SH-SY5Y (cell line): ENCODE results near the gene ADGRL3.

Experiments
- GATA2 ChIP-seq: IDR thresholded peaks from 2 replicates; pipeline ENCODE4 v1.6.1; 2011; ENCODE audit warnings: mild to moderate bottlenecking, low read depth, low read length
- GATA3 ChIP-seq: IDR thresholded peaks from 2 replicates; pipeline ENCODE4 v1.6.1; 2011; ENCODE audit warnings: low read depth, mild to moderate bottlenecking, low read length, moderate library complexity

DNA sequence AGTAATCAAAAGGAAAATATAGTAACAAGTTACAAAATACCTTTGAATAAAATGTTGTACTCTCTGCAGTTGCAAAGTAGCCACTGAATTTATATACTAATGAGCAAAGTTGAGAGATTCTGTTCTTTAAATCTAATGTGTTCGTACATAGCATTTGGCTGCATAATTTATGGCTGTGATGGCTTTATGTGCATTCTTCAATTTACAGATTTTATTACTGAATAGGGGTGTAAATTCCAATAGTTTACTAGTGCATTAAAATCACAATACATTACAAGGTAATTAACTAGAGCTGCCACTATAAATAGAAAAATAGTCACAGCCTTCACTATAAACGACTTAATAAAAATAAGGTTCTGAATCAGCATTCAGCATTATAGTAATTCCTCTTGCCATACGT, 620.0 kb downstream of the ADGRL3 start:
- TF ChIP-seq GATA2: no peak
- no peak for TF ChIP-seq GATA3
